ENCODE data around the gene OSBPL5. TPM values are rescaled to one million over a fixed set of nuclear protein-coding genes. Genes with fewer than 3 reads are reported as not detected.
A peak's percentile ranks its signal among the peaks of the same experiment; 100 is the strongest.

The OSBPL5 gene
- total RNA-seq, 2 donors from 2014 or later = 35.0 to 50.7 TPM

DNA sequence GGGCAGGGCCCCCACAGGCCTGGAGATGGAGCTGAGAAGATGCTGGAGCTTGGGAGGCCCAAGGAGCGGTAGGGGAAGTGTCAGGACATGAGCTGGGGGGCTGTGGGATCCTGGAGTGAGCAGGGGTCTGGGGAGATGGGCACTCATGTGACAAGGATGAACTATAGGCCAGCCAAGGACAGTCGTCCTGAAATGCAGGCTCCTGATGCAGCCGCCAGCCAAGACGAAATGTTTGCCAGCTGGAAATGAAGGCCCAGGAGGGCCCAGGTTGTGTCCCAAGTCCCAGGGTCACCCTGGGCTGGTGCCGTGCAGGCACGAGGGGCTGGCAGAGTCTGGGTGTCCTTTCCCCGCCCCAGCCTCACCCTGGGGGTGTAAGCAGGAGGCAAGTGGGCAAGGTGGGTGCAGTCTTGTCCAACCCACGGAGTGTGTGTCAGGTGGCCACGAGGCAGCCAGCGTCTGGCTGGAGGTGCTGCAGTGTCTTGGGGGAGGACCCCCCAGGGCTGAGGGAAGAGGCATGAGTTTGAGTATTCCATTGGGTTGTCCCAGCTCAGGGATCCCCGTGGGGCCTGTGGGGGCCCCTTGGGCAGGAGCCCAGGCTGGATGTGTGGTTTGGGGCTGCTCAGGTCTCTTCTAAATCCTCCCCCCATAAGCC is 32.1 kb upstream of the OSBPL5 start:
- no peaks in the 10 kb centered on the region for H3K27me3 ChIP-seq (replicated peaks; ENCODE audit: insufficient read depth)
- TF ChIP-seq POLR2AphosphoS5 (IDR thresholded peaks at IDR 0.05) = no peak
- TF ChIP-seq POLR2A (IDR thresholded peaks at IDR 0.05) = no peak
- TF ChIP-seq, protein P1, sequence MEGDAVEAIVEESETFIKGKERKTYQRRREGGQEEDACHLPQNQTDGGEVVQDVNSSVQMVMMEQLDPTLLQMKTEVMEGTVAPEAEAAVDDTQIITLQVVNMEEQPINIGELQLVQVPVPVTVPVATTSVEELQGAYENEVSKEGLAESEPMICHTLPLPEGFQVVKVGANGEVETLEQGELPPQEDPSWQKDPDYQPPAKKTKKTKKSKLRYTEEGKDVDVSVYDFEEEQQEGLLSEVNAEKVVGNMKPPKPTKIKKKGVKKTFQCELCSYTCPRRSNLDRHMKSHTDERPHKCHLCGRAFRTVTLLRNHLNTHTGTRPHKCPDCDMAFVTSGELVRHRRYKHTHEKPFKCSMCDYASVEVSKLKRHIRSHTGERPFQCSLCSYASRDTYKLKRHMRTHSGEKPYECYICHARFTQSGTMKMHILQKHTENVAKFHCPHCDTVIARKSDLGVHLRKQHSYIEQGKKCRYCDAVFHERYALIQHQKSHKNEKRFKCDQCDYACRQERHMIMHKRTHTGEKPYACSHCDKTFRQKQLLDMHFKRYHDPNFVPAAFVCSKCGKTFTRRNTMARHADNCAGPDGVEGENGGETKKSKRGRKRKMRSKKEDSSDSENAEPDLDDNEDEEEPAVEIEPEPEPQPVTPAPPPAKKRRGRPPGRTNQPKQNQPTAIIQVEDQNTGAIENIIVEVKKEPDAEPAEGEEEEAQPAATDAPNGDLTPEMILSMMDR (IDR thresholded peaks at IDR 0.05) = no peak

DNA sequence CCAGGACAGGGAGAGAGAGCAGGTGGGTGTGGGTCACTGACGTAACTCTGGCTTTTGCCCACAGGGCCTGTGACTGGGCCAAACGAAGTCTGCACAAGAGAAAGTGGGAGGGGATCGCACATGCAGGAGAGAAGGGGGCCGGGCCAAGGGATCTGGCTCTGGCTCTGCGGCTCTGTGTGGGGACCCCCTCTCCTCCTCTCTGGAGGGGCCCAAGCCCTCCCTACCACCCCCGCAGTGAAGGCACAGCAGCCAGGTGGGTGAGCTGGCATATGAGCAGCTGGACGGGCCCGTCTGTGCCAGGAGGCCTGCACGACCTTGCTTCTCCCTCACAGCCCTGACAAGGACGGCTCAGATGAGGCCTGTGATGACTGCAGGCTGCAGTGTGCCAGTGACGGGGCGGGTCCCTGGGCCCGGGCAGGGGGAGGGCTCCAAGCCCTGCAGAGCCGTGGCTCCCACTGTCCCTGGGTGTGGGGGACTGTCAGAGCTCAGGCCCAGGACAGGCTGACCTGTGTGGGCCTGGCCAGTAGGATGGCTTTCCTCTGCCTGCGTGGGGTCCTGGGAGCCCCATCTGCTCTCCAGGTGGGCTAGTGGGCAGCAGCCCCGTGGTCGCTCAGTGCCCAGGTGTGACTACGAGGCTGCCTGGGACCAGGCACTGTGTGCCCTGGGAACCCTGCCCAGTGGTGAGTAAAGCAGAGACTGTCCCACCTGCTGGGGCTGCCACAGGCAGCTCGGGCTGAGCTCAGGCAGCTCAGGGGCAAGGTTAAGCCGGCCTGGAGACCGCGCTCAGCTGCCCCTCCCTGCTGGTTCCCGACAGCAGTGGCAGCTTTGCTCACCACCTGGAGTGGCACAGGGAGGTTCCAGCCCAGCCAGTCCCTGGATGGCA is 31.3 kb upstream of the OSBPL5 start:
- no peaks in the 10 kb centered on the region for H3K27me3 ChIP-seq (replicated peaks; ENCODE audit: insufficient read depth)
- H3K27ac ChIP-seq = no peak overlapping the region
- TF ChIP-seq, protein P1 (IDR thresholded peaks at IDR 0.05) = no peak
- TF ChIP-seq POLR2A (IDR thresholded peaks at IDR 0.05) = no peak
- TF ChIP-seq POLR2AphosphoS5 (IDR thresholded peaks at IDR 0.05) = no peak
- H3K4me3 ChIP-seq = no peak overlapping the region
- WGBS = 76% methylated on average over 15 of the region's 23 CpGs
- no peaks in the 10 kb centered on the region for H3K4me1 ChIP-seq (replicated peaks)
- no peaks in the 10 kb centered on the region for H3K9me3 ChIP-seq
- intact Hi-C loops (cut with DNase I) = no loop called here
- no peaks in the 10 kb centered on the region for H3K36me3 ChIP-seq
- DNase-seq (ENCODE audit: low spot score) = no peak

More for the DNA sequence above, 32.1 kb upstream of the OSBPL5 start:
- intact Hi-C loops (cut with DNase I) = no loop called here
- no peak for DNase-seq (ENCODE audit: low spot score)
- H3K36me3 ChIP-seq = no peaks in the 10 kb centered on the region
- H3K27ac ChIP-seq = no peak overlapping the region
- H3K4me1 ChIP-seq (replicated peaks) = no peaks in the 10 kb centered on the region
- WGBS = 80% methylated on average over 11 of the region's 11 CpGs
- H3K9me3 ChIP-seq = no peaks in the 10 kb centered on the region
- H3K4me3 ChIP-seq = no peak overlapping the region

DNA sequence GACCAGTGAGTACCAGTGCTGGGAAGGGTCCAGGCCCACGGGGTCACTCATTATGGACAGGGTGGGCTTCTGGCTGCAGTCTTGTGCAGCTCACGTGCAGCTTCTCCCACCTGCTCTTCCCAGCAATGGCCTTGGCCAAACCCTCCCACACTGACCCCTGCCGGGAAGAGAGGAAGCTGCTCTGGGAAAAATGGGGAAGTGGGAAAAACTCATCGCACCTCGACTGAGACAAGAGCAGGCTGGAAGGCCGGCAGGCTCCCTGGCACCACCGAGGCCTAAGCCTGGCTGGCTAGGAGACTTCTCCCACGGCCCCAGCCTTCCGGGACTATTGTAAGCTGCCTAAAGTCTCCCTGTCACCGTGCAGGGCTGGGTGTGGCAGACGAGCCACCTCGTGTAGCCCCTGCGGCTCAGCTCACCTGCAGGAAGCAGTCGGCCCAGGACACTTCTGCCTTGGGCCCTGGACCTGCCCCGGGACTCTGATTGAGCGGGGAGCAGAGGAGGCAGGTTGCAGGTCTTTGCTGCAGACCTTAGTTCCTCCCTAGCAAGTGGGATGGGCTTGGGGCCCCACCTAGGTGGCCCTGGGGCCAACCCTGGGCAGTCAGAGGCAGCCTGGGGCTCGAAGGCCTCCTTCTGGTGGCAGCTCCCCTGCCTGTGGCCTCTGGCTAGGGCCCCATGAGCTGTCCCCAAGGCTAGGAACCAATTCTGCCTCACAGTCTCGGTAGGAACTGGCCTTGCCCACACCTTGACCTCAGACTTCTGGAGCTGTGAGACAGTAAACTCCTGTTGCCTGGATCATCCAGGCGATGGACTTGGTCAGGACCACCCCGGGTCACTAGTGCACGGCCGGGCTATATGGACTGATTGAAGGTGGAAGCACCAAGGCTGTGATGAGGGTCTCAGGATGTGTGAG is 30.4 kb upstream of the OSBPL5 start:
- H3K4me1 ChIP-seq (replicated peaks) = no peaks in the 10 kb centered on the region
- H3K27me3 ChIP-seq (replicated peaks; ENCODE audit: insufficient read depth) = no peaks in the 10 kb centered on the region
- no peak overlapping the region for H3K27ac ChIP-seq
- no peaks in the 10 kb centered on the region for H3K9me3 ChIP-seq
- WGBS = 72% methylated on average over 22 of the region's 22 CpGs
- no peaks in the 10 kb centered on the region for H3K36me3 ChIP-seq
- no peak for DNase-seq (ENCODE audit: low spot score)
- H3K4me3 ChIP-seq = no peak overlapping the region
- TF ChIP-seq POLR2AphosphoS5 (IDR thresholded peaks at IDR 0.05) (no peak), POLR2A (IDR thresholded peaks at IDR 0.05) (no peak)
- TF ChIP-seq, protein P1 (IDR thresholded peaks at IDR 0.05) = peak in 2 of 4 experiments; percentile 14 to 26
- intact Hi-C loops (cut with DNase I) = no loop called here

DNA sequence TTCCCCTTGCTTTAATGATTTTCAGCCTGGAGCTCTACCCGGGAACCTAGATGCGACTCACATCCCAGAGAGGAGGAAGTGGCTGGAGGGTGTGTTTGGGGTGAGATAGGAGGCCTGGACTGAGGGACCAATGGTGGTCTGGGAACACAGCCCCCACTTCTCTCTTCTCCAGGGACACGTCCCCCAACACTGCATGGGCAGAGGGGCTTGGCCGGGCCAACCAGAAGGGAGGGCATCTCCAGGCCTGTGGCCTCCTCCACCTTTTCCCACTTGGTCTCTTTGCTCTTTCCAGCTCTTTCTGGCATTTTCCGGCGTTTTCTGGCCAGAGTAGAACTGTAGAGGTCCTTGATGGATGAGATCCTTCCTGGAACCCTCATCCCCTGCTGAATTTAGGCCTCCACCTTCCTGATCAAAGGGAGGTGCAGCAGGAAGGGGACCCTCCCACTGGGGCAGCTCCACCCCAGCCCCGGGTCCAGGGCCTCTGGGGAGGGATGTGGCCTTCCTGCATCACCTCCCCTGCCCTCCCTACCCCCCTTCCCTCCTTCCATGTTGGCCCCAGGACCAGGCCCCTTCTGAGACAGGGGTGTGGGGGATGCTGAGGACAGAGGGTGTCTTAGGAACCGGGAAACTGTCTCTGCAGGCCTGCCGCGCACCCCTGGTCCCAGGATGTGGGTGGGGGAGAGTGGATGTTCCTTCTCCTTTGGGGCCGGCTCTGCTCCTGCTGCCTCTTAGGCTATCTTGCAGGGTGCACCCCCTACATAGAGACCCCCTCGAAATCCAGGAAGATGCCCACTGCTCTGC is 29.1 kb upstream of the OSBPL5 start:
- no peaks in the 10 kb centered on the region for H3K4me1 ChIP-seq (replicated peaks)
- H3K27me3 ChIP-seq (replicated peaks; ENCODE audit: insufficient read depth) = no peaks in the 10 kb centered on the region
- WGBS = 88% methylated on average over 11 of the region's 12 CpGs
- no peak overlapping the region for H3K4me3 ChIP-seq
- TF ChIP-seq POLR2AphosphoS5 (IDR thresholded peaks at IDR 0.05) = no peak
- TF ChIP-seq POLR2A (IDR thresholded peaks at IDR 0.05) = no peak
- TF ChIP-seq, protein P1 (IDR thresholded peaks at IDR 0.05) = no peak
- no peak for DNase-seq (ENCODE audit: low spot score)
- H3K27ac ChIP-seq = no peak overlapping the region
- no peaks in the 10 kb centered on the region for H3K36me3 ChIP-seq
- H3K9me3 ChIP-seq = no peaks in the 10 kb centered on the region
- intact Hi-C loops (cut with DNase I) = no loop called here
